ENCODE results near the gene PIGU. TPM values are rescaled to one million over a fixed set of nuclear protein-coding genes. Genes with fewer than 3 reads are reported as not detected.

PIGU gene
- total and polyA plus RNA-seq, 2 of the 13 experiments (the other 11 are each of a cell fraction or from before 2014, with no cell fraction given), result 45.5 to 231 TPM

- peak; percentile 65; the same call in 1 of the 2 replicates for TF ChIP-seq TOPORS (CRISPR knock-in tag; IDR thresholded peaks at IDR 0.05)
- TF ChIP-seq SMAD3 (CRISPR knock-in tag; IDR thresholded peaks at IDR 0.05), result no peak; the same call in none of the 2 replicates
- TF ChIP-seq ZBTB21 (CRISPR knock-in tag; IDR thresholded peaks at IDR 0.05), result no peak
- no peak for TF ChIP-seq ZC3H4 (CRISPR knock-in tag; IDR thresholded peaks at IDR 0.05; ENCODE audit: borderline replicate concordance)
- no peak for TF ChIP-seq FOXO4 (CRISPR knock-in tag; conservative IDR thresholded peaks at IDR 0.05)
- TF ChIP-seq U2AF1 (optimal IDR thresholded peaks at IDR 0.05; ENCODE audit: low read depth, low read length), result peak; percentile 72
- TF ChIP-seq ZNF609 (CRISPR knock-in tag; IDR thresholded peaks at IDR 0.05; ENCODE audit: borderline replicate concordance), result peak; percentile 71; the same call in 1 of the 2 replicates
- TF ChIP-seq ZXDC (CRISPR knock-in tag; IDR thresholded peaks at IDR 0.05), result no peak; the same call in 1 of the 2 replicates
- no peak for TF ChIP-seq THYN1 (CRISPR knock-in tag; IDR thresholded peaks at IDR 0.05; ENCODE audit: borderline replicate concordance, low read depth)
- peak; percentile 93 for TF ChIP-seq ZNF709 (CRISPR knock-in tag; IDR thresholded peaks at IDR 0.05)
- no peak for TF ChIP-seq SP140L (CRISPR knock-in tag; IDR thresholded peaks at IDR 0.05; ENCODE audit: borderline replicate concordance)
- TF ChIP-seq, protein P1, sequence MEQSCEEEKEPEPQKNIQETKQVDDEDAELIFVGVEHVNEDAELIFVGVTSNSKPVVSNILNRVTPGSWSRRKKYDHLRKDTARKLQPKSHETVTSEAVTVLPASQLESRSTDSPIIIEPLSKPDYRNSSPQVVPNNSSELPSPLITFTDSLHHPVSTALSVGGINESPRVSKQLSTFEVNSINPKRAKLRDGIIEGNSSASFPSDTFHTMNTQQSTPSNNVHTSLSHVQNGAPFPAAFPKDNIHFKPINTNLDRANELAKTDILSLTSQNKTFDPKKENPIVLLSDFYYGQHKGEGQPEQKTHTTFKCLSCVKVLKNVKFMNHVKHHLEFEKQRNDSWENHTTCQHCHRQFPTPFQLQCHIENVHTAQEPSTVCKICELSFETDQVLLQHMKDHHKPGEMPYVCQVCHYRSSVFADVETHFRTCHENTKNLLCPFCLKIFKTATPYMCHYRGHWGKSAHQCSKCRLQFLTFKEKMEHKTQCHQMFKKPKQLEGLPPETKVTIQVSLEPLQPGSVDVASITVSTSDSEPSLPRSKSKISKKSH (CRISPR knock-in tag; IDR thresholded peaks at IDR 0.05; ENCODE audit: borderline replicate concordance), result peak; percentile 95
- TF ChIP-seq ATF4 (CRISPR knock-in tag; IDR thresholded peaks at IDR 0.05), result peak in 1 of 2 experiments; percentile 77; a peak in 1 of 4 replicates
- TF ChIP-seq RNF2 (conservative IDR thresholded peaks at IDR 0.05; ENCODE audit: low read depth), result 0 out of 2 replicates have a peak, but pooled peaks have one; percentile 24
- TF ChIP-seq SMARCE1 (IDR thresholded peaks at IDR 0.05; ENCODE audit: borderline replicate concordance), result no peak
- TF ChIP-seq ZNF296 (CRISPR knock-in tag; conservative IDR thresholded peaks at IDR 0.05), result no peak
- no peak for TF ChIP-seq TMF1 (CRISPR knock-in tag; IDR thresholded peaks at IDR 0.05; ENCODE audit: low read depth)
Measured at GRCh38 chr20:34676642-34677373, at the start of gene PIGU (continued).
